Measurements from ENCODE around the gene GNL1. TPM values are rescaled to one million over a fixed set of nuclear protein-coding genes. Genes with fewer than 3 reads are reported as not detected.

GNL1 gene
- polyA plus RNA-seq, 1 of the 3 experiments (the other 2 are of a cell fraction): 36.4 TPM

DNA sequence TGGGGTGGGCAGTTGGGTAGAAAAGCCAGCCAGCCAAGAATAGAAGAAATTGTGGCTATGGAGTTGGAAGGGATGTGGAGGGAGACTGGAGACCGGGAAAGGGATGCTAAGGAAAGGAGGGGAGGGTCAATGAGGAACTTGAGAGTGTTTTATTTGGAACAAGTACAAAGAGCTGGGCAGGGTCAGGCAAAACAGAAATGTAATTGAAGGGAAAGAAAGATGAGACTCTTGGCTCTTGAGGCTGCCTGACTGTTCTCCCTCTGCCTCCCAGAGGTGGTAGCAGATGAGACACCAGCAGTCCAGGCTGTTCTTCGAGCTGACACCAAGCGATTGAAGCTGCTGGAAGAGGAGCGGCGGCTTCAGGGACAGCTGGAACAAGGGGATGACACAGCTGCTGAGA is 27.6 kb upstream of the GNL1 start:
- Histone ChIP-seq H3K36me3 (replicated peaks in 1 of 2; ENCODE audit: control insufficient read depth in 1 of 2, insufficient read depth in 2 of 2, low read length in 1 of 2) (peaks cover 61 to 66% of the 10 kb centered on the region in 2 experiments), H3K4me1 (ENCODE audit: control insufficient read depth in 1 of 2, insufficient read depth in 2 of 2, low read depth in 1 of 2, low read length in 1 of 2) (no peaks in the 10 kb centered on the region), H3K9me3 (no peaks in the 10 kb centered on the region), H3K4me3 (ENCODE audit: low read depth in 2 of 2, low read length in 1 of 2) (no peak overlapping the region), H3K27ac (ENCODE audit: low read depth in 2 of 2, low read length in 1 of 2) (no peak overlapping the region), H2AFZ (ENCODE audit: low read depth) (no peak overlapping the region), H3K9me2 (no peaks in the 10 kb centered on the region), H3K27me3 (ENCODE audit: insufficient read depth) (no peaks in the 10 kb centered on the region), H4K20me1 (ENCODE audit: insufficient read depth) (no peaks in the 10 kb centered on the region), H3K9ac (no peak overlapping the region), H3K4me2 (no peak overlapping the region), H3F3A (replicated peaks; ENCODE audit: insufficient read depth) (no peaks in the 10 kb centered on the region), H3K79me2 (ENCODE audit: insufficient read depth) (peaks cover 3% of the 10 kb centered on the region; the same call in 1 of the 2 replicates)
- DNase-seq: no peak
- CTCF ChIA-PET: interaction anchor here (1.2 to 3.7 kb wide), 4 partner anchors 13 to 42 kb away, joined by 3 to 17 read pairs (median 10); no protein-coding TSS in a partner anchor
- 94% methylated on average over 5 of the region's 5 CpGs for WGBS (ENCODE audit: low lambda C conversion rate)
- POLR2A ChIA-PET: interaction anchor here (1.5 to 1.6 kb wide), 2 partner anchors 13 to 14 kb away, joined by 3 to 5 read pairs; partner anchors contain the start of gene ABCF1
- TF ChIP-seq FOXM1 (IDR thresholded peaks at IDR 0.05; ENCODE audit: low read depth) (no peak), EZH2phosphoT487 (IDR thresholded peaks at IDR 0.05; ENCODE audit: borderline replicate concordance, low read depth) (no peak), ELF1 (IDR thresholded peaks at IDR 0.05) (no peak)

DNA sequence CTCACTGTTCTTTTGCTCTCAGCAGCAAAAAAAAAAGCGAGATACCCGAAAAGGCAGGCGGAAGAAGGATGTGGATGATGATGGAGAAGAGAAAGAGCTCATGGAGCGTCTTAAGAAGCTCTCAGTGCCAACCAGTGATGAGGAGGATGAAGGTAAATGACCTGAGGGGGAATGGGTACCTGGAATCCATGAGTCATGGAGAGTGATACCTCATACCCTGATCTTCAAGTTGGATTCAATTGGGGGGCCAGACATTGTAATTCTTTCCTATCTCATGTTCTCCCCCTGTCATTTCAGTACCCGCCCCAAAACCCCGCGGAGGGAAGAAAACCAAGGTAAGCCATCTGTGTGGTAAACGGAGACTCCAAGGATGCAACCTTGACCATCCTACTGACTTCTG is 21.8 kb upstream of the GNL1 start:
- ChIA-PET CTCF (interaction anchor here (1.0 to 4.8 kb wide), 4 partner anchors 19 to 48 kb away, joined by 3 to 29 read pairs (median 9); no protein-coding TSS in a partner anchor), POLR2A (no interaction called here)
- no peaks in the 10 kb centered on the region for H3K9me2 ChIP-seq
- no peaks in the 10 kb centered on the region for H3K9me3 ChIP-seq
- no peaks in the 10 kb centered on the region for H3K27me3 ChIP-seq (ENCODE audit: insufficient read depth)
- H3K4me2 ChIP-seq: no peak overlapping the region
- no peak overlapping the region for H2AFZ ChIP-seq (ENCODE audit: low read depth)
- peaks cover 42 to 66% of the 10 kb centered on the region in 2 experiments for H3K36me3 ChIP-seq (replicated peaks in 1 of 2; ENCODE audit: control insufficient read depth in 1 of 2, insufficient read depth in 2 of 2, low read length in 1 of 2)
- no peak overlapping the region for H3K27ac ChIP-seq (ENCODE audit: low read depth in 2 of 2, low read length in 1 of 2)
- no peaks in the 10 kb centered on the region for H3F3A ChIP-seq (replicated peaks; ENCODE audit: insufficient read depth)
- peaks cover 4 to 6% of the 10 kb centered on the region in 2 experiments; a peak in 3 of 4 replicates for H3K4me1 ChIP-seq (ENCODE audit: control insufficient read depth in 1 of 2, insufficient read depth in 2 of 2, low read depth in 1 of 2, low read length in 1 of 2)
- H3K9ac ChIP-seq: no peak overlapping the region
- WGBS (ENCODE audit: low lambda C conversion rate): 97% methylated on average over 8 of the region's 8 CpGs
- no peak for DNase-seq
- H3K79me2 ChIP-seq (ENCODE audit: insufficient read depth): peaks cover 54% of the 10 kb centered on the region
- peaks cover 27% of the 10 kb centered on the region for H4K20me1 ChIP-seq (ENCODE audit: insufficient read depth)
- no peak overlapping the region for H3K4me3 ChIP-seq (ENCODE audit: low read depth in 2 of 2, low read length in 1 of 2)
- TF ChIP-seq JUND (IDR thresholded peaks at IDR 0.05) (no peak), FOXM1 (IDR thresholded peaks at IDR 0.05; ENCODE audit: low read depth) (no peak), SMC3 (IDR thresholded peaks at IDR 0.05; ENCODE audit: low read depth, low read length) (no peak), SIN3A (IDR thresholded peaks at IDR 0.05; ENCODE audit: borderline replicate concordance, low read depth, low read length) (no peak), EP300 (IDR thresholded peaks at IDR 0.05; ENCODE audit: borderline replicate concordance in 1 of 2, low read depth in 1 of 2, low read length in 1 of 2) (no peak), TAF1 (IDR thresholded peaks at IDR 0.05; ENCODE audit: borderline replicate concordance, low read depth, low read length) (no peak), TCF12 (IDR thresholded peaks at IDR 0.05) (no peak), EZH2phosphoT487 (IDR thresholded peaks at IDR 0.05; ENCODE audit: borderline replicate concordance, low read depth) (no peak), POLR2AphosphoS5 (IDR thresholded peaks at IDR 0.05; ENCODE audit: low read depth, low read length) (no peak), RFX5 (IDR thresholded peaks at IDR 0.05; ENCODE audit: low read length) (no peak), MXI1 (IDR thresholded peaks at IDR 0.05; ENCODE audit: low read depth, low read length) (no peak)
- TF ChIP-seq, protein P1, sequence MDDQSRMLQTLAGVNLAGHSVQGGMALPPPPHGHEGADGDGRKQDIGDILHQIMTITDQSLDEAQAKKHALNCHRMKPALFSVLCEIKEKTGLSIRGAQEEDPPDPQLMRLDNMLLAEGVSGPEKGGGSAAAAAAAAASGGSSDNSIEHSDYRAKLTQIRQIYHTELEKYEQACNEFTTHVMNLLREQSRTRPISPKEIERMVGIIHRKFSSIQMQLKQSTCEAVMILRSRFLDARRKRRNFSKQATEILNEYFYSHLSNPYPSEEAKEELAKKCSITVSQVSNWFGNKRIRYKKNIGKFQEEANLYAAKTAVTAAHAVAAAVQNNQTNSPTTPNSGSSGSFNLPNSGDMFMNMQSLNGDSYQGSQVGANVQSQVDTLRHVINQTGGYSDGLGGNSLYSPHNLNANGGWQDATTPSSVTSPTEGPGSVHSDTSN (IDR thresholded peaks at IDR 0.05): no peak
- TF ChIP-seq, protein P2, sequence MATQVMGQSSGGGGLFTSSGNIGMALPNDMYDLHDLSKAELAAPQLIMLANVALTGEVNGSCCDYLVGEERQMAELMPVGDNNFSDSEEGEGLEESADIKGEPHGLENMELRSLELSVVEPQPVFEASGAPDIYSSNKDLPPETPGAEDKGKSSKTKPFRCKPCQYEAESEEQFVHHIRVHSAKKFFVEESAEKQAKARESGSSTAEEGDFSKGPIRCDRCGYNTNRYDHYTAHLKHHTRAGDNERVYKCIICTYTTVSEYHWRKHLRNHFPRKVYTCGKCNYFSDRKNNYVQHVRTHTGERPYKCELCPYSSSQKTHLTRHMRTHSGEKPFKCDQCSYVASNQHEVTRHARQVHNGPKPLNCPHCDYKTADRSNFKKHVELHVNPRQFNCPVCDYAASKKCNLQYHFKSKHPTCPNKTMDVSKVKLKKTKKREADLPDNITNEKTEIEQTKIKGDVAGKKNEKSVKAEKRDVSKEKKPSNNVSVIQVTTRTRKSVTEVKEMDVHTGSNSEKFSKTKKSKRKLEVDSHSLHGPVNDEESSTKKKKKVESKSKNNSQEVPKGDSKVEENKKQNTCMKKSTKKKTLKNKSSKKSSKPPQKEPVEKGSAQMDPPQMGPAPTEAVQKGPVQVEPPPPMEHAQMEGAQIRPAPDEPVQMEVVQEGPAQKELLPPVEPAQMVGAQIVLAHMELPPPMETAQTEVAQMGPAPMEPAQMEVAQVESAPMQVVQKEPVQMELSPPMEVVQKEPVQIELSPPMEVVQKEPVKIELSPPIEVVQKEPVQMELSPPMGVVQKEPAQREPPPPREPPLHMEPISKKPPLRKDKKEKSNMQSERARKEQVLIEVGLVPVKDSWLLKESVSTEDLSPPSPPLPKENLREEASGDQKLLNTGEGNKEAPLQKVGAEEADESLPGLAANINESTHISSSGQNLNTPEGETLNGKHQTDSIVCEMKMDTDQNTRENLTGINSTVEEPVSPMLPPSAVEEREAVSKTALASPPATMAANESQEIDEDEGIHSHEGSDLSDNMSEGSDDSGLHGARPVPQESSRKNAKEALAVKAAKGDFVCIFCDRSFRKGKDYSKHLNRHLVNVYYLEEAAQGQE (IDR thresholded peaks at IDR 0.05; ENCODE audit: low read depth, low read length): no peak
- TF ChIP-seq, protein P3, sequence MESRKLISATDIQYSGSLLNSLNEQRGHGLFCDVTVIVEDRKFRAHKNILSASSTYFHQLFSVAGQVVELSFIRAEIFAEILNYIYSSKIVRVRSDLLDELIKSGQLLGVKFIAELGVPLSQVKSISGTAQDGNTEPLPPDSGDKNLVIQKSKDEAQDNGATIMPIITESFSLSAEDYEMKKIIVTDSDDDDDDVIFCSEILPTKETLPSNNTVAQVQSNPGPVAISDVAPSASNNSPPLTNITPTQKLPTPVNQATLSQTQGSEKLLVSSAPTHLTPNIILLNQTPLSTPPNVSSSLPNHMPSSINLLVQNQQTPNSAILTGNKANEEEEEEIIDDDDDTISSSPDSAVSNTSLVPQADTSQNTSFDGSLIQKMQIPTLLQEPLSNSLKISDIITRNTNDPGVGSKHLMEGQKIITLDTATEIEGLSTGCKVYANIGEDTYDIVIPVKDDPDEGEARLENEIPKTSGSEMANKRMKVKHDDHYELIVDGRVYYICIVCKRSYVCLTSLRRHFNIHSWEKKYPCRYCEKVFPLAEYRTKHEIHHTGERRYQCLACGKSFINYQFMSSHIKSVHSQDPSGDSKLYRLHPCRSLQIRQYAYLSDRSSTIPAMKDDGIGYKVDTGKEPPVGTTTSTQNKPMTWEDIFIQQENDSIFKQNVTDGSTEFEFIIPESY (IDR thresholded peaks at IDR 0.05; ENCODE audit: borderline replicate concordance, low read depth): no peak
- TF ChIP-seq, protein P4, sequence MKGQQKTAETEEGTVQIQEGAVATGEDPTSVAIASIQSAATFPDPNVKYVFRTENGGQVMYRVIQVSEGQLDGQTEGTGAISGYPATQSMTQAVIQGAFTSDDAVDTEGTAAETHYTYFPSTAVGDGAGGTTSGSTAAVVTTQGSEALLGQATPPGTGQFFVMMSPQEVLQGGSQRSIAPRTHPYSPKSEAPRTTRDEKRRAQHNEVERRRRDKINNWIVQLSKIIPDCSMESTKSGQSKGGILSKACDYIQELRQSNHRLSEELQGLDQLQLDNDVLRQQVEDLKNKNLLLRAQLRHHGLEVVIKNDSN (IDR thresholded peaks at IDR 0.05; ENCODE audit: borderline replicate concordance, low read depth): no peak
- TF ChIP-seq, protein P5, sequence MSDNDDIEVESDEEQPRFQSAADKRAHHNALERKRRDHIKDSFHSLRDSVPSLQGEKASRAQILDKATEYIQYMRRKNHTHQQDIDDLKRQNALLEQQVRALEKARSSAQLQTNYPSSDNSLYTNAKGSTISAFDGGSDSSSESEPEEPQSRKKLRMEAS (IDR thresholded peaks at IDR 0.05; ENCODE audit: low read depth): no peak
- TF ChIP-seq, protein P6, sequence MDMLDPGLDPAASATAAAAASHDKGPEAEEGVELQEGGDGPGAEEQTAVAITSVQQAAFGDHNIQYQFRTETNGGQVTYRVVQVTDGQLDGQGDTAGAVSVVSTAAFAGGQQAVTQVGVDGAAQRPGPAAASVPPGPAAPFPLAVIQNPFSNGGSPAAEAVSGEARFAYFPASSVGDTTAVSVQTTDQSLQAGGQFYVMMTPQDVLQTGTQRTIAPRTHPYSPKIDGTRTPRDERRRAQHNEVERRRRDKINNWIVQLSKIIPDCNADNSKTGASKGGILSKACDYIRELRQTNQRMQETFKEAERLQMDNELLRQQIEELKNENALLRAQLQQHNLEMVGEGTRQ (IDR thresholded peaks at IDR 0.05; ENCODE audit: borderline replicate concordance, low read depth, low read length): no peak

Data from SK-N-SH (cell line).